CD4-positive, alpha-beta T cell (primary cell): Measurements from ENCODE around the gene DHH. TPM values are rescaled to one million over a fixed set of nuclear protein-coding genes. Genes with fewer than 3 reads are reported as not detected.

Experiments used
- ATAC-seq: fragments of 200-7000 bp; cut with Tn5 transposase; one replicate; pipeline ENCODE4 v1.10.0; 2022; ENCODE audit warnings: mild to moderate bottlenecking; ENCODE audit not compliant: poor library complexity
- CTCF ChIA-PET: fragments of 350-600 bp; sonication (Branson Sonifier 250); formaldehyde crosslinking; loops from one replicate; lab custom pipeline; 2021; ENCODE audit warnings: antibody characterized with exemption, inconsistent platforms; lab: Charles Lee
- POLR2A ChIA-PET: fragments of 350-600 bp; sonication (Branson Sonifier 250); formaldehyde crosslinking; loops from one replicate; lab custom pipeline; 2021; ENCODE audit warnings: antibody characterized with exemption, inconsistent platforms; lab: Charles Lee
- DNase-seq, 14 experiments: peaks; one replicate each; pipeline ENCODE4 v3.0.0-alpha.2; 2013 to 2020; ENCODE audit warnings: mixed read lengths in 2 of 14
- H3K27ac ChIP-seq, 2 donors: one replicate each; pipeline versions ENCODE4 v1.5.1 to v1.7.0; 2013; ENCODE audit warnings: low read length in 2 of 2, low read depth in 1 of 2, mild to moderate bottlenecking in 1 of 2
- H3K27me3 ChIP-seq, 2 experiments: 1 replicate in 1 of 2; 2 replicates in 1 of 2; pipeline versions ENCODE4 v1.6.1 to v1.7.0; 2013; ENCODE audit warnings: low read length in 2 of 2, control low read depth in 1 of 2, mild to moderate bottlenecking in 1 of 2, moderate library complexity in 1 of 2; ENCODE audit not compliant: insufficient read depth in 2 of 2, control insufficient read depth in 1 of 2
- H3K36me3 ChIP-seq: one replicate; pipeline ENCODE4 v1.6.1; 2013; ENCODE audit warnings: low read length, control low read depth; ENCODE audit not compliant: insufficient read depth
- H3K4me1 ChIP-seq: one replicate; pipeline ENCODE4 v1.6.1; 2013; ENCODE audit warnings: low read length, control low read depth; ENCODE audit not compliant: insufficient read depth
- H3K4me3 ChIP-seq: one replicate; pipeline ENCODE4 v1.5.1; 2013; ENCODE audit warnings: mild to moderate bottlenecking, low read length, moderate library complexity
- H3K9me3 ChIP-seq, 2 experiments: 1 replicate in 1 of 2; 2 replicates in 1 of 2; pipeline versions ENCODE4 v1.6.1 to v1.7.0; 2013; ENCODE audit warnings: low read length in 2 of 2, mild to moderate bottlenecking in 2 of 2, control low read depth in 1 of 2, moderate library complexity in 1 of 2; ENCODE audit not compliant: control insufficient read depth in 1 of 2, insufficient read depth in 1 of 2
- H3K27ac Mint-ChIP-seq: one replicate; pipeline ENCODE4 v1.8.0; 2020; ENCODE audit warnings: mixed read lengths
- H3K27me3 Mint-ChIP-seq: one replicate; pipeline ENCODE4 v1.8.0; 2021; ENCODE audit warnings: mixed read lengths
- H3K36me3 Mint-ChIP-seq: one replicate; pipeline ENCODE4 v1.8.0; 2021; ENCODE audit warnings: low read depth, mixed read lengths
- H3K4me1 Mint-ChIP-seq: one replicate; pipeline ENCODE4 v1.8.0; 2021; ENCODE audit warnings: low read depth, mixed read lengths
- H3K4me3 Mint-ChIP-seq: one replicate; pipeline ENCODE4 v1.8.0; 2020; ENCODE audit warnings: mild to moderate bottlenecking, mixed read lengths
- H3K9me3 Mint-ChIP-seq: one replicate; pipeline ENCODE4 v1.8.0; 2020; ENCODE audit warnings: mixed read lengths
- intact Hi-C, 2 experiments: fragments of 100-400 bp; cut with DNase I in 1 of 2; cut with micrococcal nuclease in 1 of 2; formaldehyde crosslinking; loops; one replicate each; pipeline versions ENCODE4 v1.15.1 to v1.9.0; 2023 to 2025; cut with DNase I, micrococcal nuclease
- total RNA-seq, 174 experiments: library from RNA in 2 of 174; stranded (reverse) in 2 of 174; gene quantifications; one replicate each; pipeline ENCODE4 v1.2.3 and lab custom pipeline; 2021 to 2026
- TF ChIP-seq, protein P1 (sequence below): fragments of 200-600 bp; IDR thresholded peaks from one replicate; pipeline ENCODE4 v1.8.0; 2022; ENCODE audit warnings: antibody characterized with exemption, mild to moderate bottlenecking

Gene DHH
- total RNA-seq, 2 experiments from 2014 or later, result 0.71 to 1.1 TPM

GRCh38 chr12:49049566-49050224 lies 44.9 kb downstream of the DHH start:
- Mint-ChIP-seq H3K4me1 (peaks cover 8% of the 10 kb centered on the region), H3K27ac (no peak overlapping the region), H3K4me3 (no peak overlapping the region), H3K27me3 (no peaks in the 10 kb centered on the region), H3K9me3 (no peaks in the 10 kb centered on the region), H3K36me3 (peaks cover 98% of the 10 kb centered on the region)
- H3K4me3 ChIP-seq, result no peak overlapping the region
- DNase-seq (no peak), ATAC-seq (no peak)
- TF ChIP-seq, protein P1, sequence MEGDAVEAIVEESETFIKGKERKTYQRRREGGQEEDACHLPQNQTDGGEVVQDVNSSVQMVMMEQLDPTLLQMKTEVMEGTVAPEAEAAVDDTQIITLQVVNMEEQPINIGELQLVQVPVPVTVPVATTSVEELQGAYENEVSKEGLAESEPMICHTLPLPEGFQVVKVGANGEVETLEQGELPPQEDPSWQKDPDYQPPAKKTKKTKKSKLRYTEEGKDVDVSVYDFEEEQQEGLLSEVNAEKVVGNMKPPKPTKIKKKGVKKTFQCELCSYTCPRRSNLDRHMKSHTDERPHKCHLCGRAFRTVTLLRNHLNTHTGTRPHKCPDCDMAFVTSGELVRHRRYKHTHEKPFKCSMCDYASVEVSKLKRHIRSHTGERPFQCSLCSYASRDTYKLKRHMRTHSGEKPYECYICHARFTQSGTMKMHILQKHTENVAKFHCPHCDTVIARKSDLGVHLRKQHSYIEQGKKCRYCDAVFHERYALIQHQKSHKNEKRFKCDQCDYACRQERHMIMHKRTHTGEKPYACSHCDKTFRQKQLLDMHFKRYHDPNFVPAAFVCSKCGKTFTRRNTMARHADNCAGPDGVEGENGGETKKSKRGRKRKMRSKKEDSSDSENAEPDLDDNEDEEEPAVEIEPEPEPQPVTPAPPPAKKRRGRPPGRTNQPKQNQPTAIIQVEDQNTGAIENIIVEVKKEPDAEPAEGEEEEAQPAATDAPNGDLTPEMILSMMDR, result no peak
- no peak overlapping the region for H3K27ac ChIP-seq
- ChIA-PET CTCF (no interaction called here), POLR2A (no interaction called here)
- H3K9me3 ChIP-seq, result no peaks in the 10 kb centered on the region
- peaks cover 98% of the 10 kb centered on the region for H3K36me3 ChIP-seq
- intact Hi-C loops, result no loop called here
- H3K4me1 ChIP-seq, result peaks cover 10% of the 10 kb centered on the region
- no peaks in the 10 kb centered on the region for H3K27me3 ChIP-seq

DNA sequence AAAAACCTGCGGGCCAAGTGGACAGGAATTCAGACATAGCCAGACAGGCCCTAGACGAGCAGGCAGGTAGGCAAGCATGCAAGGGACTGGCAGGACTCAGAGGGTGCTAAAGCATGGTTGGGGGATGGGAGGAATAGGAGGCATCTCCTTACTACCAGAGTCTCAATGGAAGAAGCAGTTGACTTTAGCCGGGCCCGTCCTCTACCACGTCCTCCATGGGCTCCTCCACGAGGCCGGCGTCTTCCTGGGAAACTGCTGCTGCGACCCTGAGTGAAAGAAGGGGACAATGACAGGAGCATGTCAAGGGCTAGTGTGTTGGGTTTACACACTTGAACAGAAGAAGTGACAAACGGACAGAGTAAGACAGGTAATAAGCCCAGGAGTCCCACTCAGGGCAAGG lies 45.6 kb downstream of the DHH start:
- Mint-ChIP-seq H3K27ac (no peak overlapping the region), H3K4me1 (peaks cover 4% of the 10 kb centered on the region), H3K36me3 (peaks cover 100% of the 10 kb centered on the region), H3K9me3 (no peaks in the 10 kb centered on the region), H3K4me3 (no peak overlapping the region), H3K27me3 (no peaks in the 10 kb centered on the region)
- ChIA-PET POLR2A (no interaction called here), CTCF (no interaction called here)
- Histone ChIP-seq H3K4me3 (no peak overlapping the region), H3K27me3 (no peaks in the 10 kb centered on the region), H3K9me3 (no peaks in the 10 kb centered on the region), H3K36me3 (peaks cover 98% of the 10 kb centered on the region), H3K4me1 (peaks cover 9% of the 10 kb centered on the region), H3K27ac (no peak overlapping the region)
- DNase-seq (no peak), ATAC-seq (no peak)
- TF ChIP-seq, protein P1, result no peak
- intact Hi-C loops, result no loop called here

DNA sequence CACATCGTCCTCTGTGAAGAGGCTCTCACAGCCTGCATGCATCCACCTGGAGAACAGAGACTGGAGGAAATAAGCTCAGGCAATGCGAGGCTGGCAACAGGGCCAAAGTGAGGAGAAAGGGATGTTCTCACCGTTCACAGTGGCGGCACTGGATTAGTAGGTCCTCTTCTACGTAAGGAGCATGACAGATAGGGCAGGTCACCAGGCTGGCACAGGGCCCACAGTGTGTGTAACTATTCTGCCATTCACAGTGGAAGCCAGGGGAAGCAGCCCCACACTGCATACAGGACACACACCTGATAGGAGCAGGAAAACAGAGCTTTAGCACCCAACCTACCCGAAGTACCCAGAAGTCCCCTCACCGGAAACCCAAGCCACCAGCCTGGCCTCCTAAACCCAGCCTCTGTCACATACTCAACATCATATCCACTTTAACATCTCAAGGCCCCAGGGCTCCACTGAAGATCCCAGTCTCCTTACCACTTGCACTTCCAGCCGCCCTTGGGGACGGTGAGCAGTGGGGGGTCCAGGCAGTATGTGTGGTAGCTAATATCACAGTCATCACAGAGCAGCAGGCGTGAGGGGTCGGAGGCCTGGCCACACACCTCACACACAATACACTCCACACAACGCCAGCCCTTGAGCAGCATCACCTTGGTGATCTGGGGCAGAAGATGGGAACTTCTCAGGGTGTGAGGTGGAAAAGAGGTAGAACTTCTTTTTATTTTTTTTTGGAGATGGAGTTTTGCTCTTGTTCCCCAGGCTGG lies 48.3 kb downstream of the DHH start:
- ChIA-PET POLR2A (no interaction called here), CTCF (interaction anchor here (1.2 kb wide), 1 partner anchor 52 kb away, joined by 4 read pairs; no protein-coding TSS in a partner anchor)
- Histone ChIP-seq H3K9me3 (no peaks in the 10 kb centered on the region), H3K36me3 (peaks cover 98% of the 10 kb centered on the region), H3K27ac (no peak overlapping the region), H3K4me3 (no peak overlapping the region), H3K27me3 (no peaks in the 10 kb centered on the region), H3K4me1 (peaks cover 15% of the 10 kb centered on the region)
- intact Hi-C loops, result no loop called here
- Mint-ChIP-seq H3K36me3 (peaks cover 100% of the 10 kb centered on the region), H3K27me3 (no peaks in the 10 kb centered on the region), H3K4me3 (no peak overlapping the region), H3K27ac (no peak overlapping the region), H3K9me3 (no peaks in the 10 kb centered on the region), H3K4me1 (peaks cover 6% of the 10 kb centered on the region)
- ATAC-seq (no peak), DNase-seq (no peak)
- TF ChIP-seq, protein P1, result no peak
